Parathyroid adenoma (tissue), 2 donors: ENCODE data around the gene TOM1.

ENCODE experiments used
- H2AFZ ChIP-seq: fragments of 300-600 bp; sonication (generic); one replicate; pipeline ENCODE4 v1.7.0; 2017; ENCODE audit warnings: antibody characterized with exemption, mild to moderate bottlenecking
- H3K27ac ChIP-seq: fragments of 300-600 bp; sonication (generic); one replicate; pipeline ENCODE4 v1.7.0; 2017
- H3K27me3 ChIP-seq: fragments of 300-600 bp; sonication (generic); one replicate; pipeline ENCODE4 v1.7.0; 2017; ENCODE audit warnings: low read length; ENCODE audit not compliant: control insufficient read depth, insufficient read depth
- H3K36me3 ChIP-seq: fragments of 300-600 bp; sonication (generic); one replicate; pipeline ENCODE4 v1.7.0; 2017; ENCODE audit warnings: low read length; ENCODE audit not compliant: control insufficient read depth, insufficient read depth
- H3K4me1 ChIP-seq: fragments of 300-600 bp; sonication (generic); one replicate; pipeline ENCODE4 v1.7.0; 2017; ENCODE audit warnings: control low read depth
- H3K4me2 ChIP-seq: fragments of 300-600 bp; sonication (generic); one replicate; pipeline ENCODE4 v1.7.0; 2017; ENCODE audit warnings: low read length
- H3K4me3 ChIP-seq: fragments of 300-600 bp; sonication (generic); one replicate; pipeline ENCODE4 v1.7.0; 2017; ENCODE audit warnings: low read depth, low read length
- H3K79me2 ChIP-seq: fragments of 300-600 bp; sonication (generic); one replicate; pipeline ENCODE4 v1.7.0; 2017; ENCODE audit warnings: control low read depth
- H3K9ac ChIP-seq: fragments of 300-600 bp; sonication (generic); one replicate; pipeline ENCODE4 v1.7.0; 2017; ENCODE audit warnings: mild to moderate bottlenecking
- H3K9me3 ChIP-seq: fragments of 300-600 bp; sonication (generic); one replicate; pipeline ENCODE4 v1.7.0; 2017; ENCODE audit warnings: low read length; ENCODE audit not compliant: control insufficient read depth
- CTCF ChIP-seq: fragments of 300-600 bp; sonication (generic); IDR thresholded peaks from one replicate; pipeline ENCODE4 v1.7.0; 2017; ENCODE audit warnings: antibody characterized with exemption, mild to moderate bottlenecking
- donor health status: primary hyperparathyroidism.

The TOM1 gene

GRCh38 chr22:35330258-35330861 is 30.7 kb downstream of the TOM1 start:
- TF ChIP-seq CTCF = no peak
- peaks cover 6% of the 10 kb centered on the region for H3K4me1 ChIP-seq
- no peaks in the 10 kb centered on the region for H3K36me3 ChIP-seq
- no peak overlapping the region for H3K4me2 ChIP-seq
- H3K4me3 ChIP-seq = no peak overlapping the region
- H3K27me3 ChIP-seq = no peaks in the 10 kb centered on the region
- peak overlapping the region; percentile 46 for H2AFZ ChIP-seq
- H3K9me3 ChIP-seq = no peaks in the 10 kb centered on the region
- no peaks in the 10 kb centered on the region for H3K79me2 ChIP-seq
- no peak overlapping the region for H3K9ac ChIP-seq
- peak overlapping the region; percentile 82 for H3K27ac ChIP-seq

DNA sequence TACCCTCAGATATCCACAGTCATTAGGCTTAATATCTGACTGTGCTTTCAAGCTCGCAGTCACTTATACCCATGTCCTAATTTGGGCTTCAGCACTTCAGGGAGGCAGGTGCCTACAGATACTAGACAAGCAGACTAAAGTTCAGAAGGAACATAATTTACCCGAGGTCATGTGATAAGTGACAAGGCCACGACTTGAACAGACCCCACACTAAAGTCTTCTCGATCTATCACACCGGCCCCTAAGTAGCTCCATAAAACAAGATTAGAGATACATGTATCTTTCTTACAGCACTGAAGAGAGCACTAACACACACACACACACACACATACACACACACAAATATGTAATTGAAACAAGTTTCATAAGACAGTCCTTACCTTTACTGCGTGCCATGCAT is 32.6 kb downstream of the TOM1 start:
- H3K79me2 ChIP-seq = no peaks in the 10 kb centered on the region
- no peak overlapping the region for H3K27ac ChIP-seq
- no peak for TF ChIP-seq CTCF
- H3K9ac ChIP-seq = no peak overlapping the region
- H3K4me3 ChIP-seq = no peak overlapping the region
- no peaks in the 10 kb centered on the region for H3K27me3 ChIP-seq
- peaks cover 18% of the 10 kb centered on the region for H3K4me1 ChIP-seq
- H3K9me3 ChIP-seq = no peaks in the 10 kb centered on the region
- H3K36me3 ChIP-seq = no peaks in the 10 kb centered on the region
- no peak overlapping the region for H2AFZ ChIP-seq
- no peak overlapping the region for H3K4me2 ChIP-seq

DNA sequence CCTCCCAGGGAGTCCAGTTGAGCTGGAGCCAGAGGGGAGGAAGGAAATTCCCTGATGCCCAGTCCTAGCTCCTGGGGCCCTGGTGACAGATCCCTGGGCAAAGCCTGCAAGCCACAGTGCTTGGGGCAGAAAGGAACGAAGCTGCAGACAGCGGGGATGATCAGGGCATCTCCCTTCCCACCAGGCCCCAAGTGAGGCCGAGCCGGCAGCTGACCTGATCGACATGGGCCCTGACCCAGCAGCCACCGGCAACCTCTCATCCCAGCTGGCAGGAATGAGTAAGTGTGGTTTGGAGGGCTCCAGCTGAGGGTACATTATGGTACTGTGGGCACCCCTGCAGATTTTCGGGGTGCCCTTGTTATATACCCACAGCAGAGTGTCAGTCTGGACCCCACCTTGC is 33.5 kb downstream of the TOM1 start:
- H3K4me1 ChIP-seq = peaks cover 18% of the 10 kb centered on the region
- no peaks in the 10 kb centered on the region for H3K27me3 ChIP-seq
- H3K36me3 ChIP-seq = no peaks in the 10 kb centered on the region
- no peak overlapping the region for H3K27ac ChIP-seq
- no peak overlapping the region for H3K9ac ChIP-seq
- H3K79me2 ChIP-seq = no peaks in the 10 kb centered on the region
- TF ChIP-seq CTCF = no peak
- H2AFZ ChIP-seq = no peak overlapping the region
- no peaks in the 10 kb centered on the region for H3K9me3 ChIP-seq
- H3K4me3 ChIP-seq = no peak overlapping the region
- no peak overlapping the region for H3K4me2 ChIP-seq

DNA sequence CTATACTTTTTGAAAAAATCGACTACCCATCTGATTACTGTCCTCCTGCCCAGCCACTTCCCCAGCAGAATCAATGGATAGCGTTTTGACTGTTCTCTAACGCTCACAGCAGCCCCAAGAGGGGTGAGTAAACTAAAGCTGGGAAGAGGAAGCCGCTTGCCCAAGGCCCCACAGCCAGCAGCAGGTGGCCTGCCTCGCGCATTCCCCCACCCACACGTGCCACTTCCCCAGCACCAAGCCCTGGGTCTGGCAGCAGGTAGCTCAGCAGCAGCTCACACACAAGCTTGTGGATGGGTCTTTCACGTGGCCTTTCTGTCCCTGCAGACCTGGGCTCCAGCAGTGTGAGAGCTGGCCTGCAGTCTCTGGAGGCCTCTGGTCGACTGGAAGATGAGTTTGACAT is 34.3 kb downstream of the TOM1 start:
- no peaks in the 10 kb centered on the region for H3K36me3 ChIP-seq

More for the DNA sequence above, 34.3 kb downstream of the TOM1 start:
- Histone ChIP-seq H3K27me3 (no peaks in the 10 kb centered on the region), H2AFZ (no peak overlapping the region), H3K4me2 (no peak overlapping the region), H3K9ac (no peak overlapping the region), H3K4me3 (no peak overlapping the region), H3K79me2 (no peaks in the 10 kb centered on the region), H3K27ac (no peak overlapping the region), H3K9me3 (no peaks in the 10 kb centered on the region), H3K4me1 (peaks cover 18% of the 10 kb centered on the region)
- TF ChIP-seq CTCF = no peak
